Vagina (tissue), 2 donors: ENCODE results near the gene ATXN10.

Experiments
- CTCF ChIP-seq, 3 experiments: fragments of 450-650 bp in 2 of 3; fragments of 200-600 bp in 1 of 3; sonication (generic) in 1 of 3; IDR thresholded peaks; one replicate each; pipeline ENCODE4 v1.5.1; 2017 to 2019; ENCODE audit warnings: antibody characterized with exemption in 3 of 3, mild to moderate bottlenecking in 2 of 3, moderate library complexity in 2 of 3
- POLR2A ChIP-seq, 2 donors: fragments of 450-650 bp; IDR thresholded peaks; one replicate each; pipeline ENCODE4 v1.6.1; 2017; ENCODE audit warnings: antibody characterized with exemption in 2 of 2, mild to moderate bottlenecking in 2 of 2, moderate library complexity in 2 of 2
- POLR2AphosphoS5 ChIP-seq, 2 donors: sonication (generic); formaldehyde crosslinking; IDR thresholded peaks; one replicate each; pipeline ENCODE4 v1.9.0; 2017; ENCODE audit warnings: antibody characterized with exemption in 2 of 2, mild to moderate bottlenecking in 2 of 2, low read depth in 1 of 2; ENCODE audit not compliant: insufficient read depth in 1 of 2

- TF ChIP-seq POLR2A (IDR thresholded peaks at IDR 0.05) = no peak
- no peak for TF ChIP-seq CTCF (IDR thresholded peaks at IDR 0.05)
- no peak for TF ChIP-seq POLR2AphosphoS5 (IDR thresholded peaks at IDR 0.05; ENCODE audit: insufficient read depth in 1 of 2, low read depth in 1 of 2)
Measured at GRCh38 chr22:45838305-45838887, 166.8 kb downstream of the ATXN10 start.
